Measurements from ENCODE around the gene ABCC3.

GRCh38 chr17:50625032-50625871, 9.4 kb upstream of the ABCC3 start:
- TF ChIP-seq FOXA1 (IDR thresholded peaks at IDR 0.05) (no peak), ZNF384 (IDR thresholded peaks at IDR 0.05) (no peak), FOXM1 (IDR thresholded peaks at IDR 0.05; ENCODE audit: borderline replicate concordance) (no peak), L3MBTL2 (conservative IDR thresholded peaks at IDR 0.05) (no peak), PKNOX1 (IDR thresholded peaks at IDR 0.05) (no peak), BHLHE40 (IDR thresholded peaks at IDR 0.05; ENCODE audit: borderline replicate concordance) (no peak), ELF4 (IDR thresholded peaks at IDR 0.05) (no peak), SP1 (IDR thresholded peaks at IDR 0.05) (no peak), NFRKB (IDR thresholded peaks at IDR 0.05) (no peak)

All from HEK293T (cell line).